HL-60 (cell line): ENCODE data around the gene HEBP2.

Source experiments
- DNase-seq, 2 experiments: peaks; one replicate each; pipeline ENCODE4 v3.0.0-alpha.2; 2010 to 2020; ENCODE audit warnings: low read depth in 1 of 2, low spot score in 1 of 2
- H3K27ac ChIP-seq: fragments of 250-450 bp; sonication (Bioruptor Pico); replicated peaks from 2 replicates; pipeline ENCODE4 v1.5.1; 2020; ENCODE audit warnings: mild to moderate bottlenecking, moderate library complexity
- H3K27me3 ChIP-seq: fragments of 250-450 bp; sonication (Bioruptor Pico); 2 replicates; pipeline ENCODE4 v1.5.1; 2021; ENCODE audit warnings: mild to moderate bottlenecking, moderate library complexity; ENCODE audit not compliant: insufficient read depth, poor library complexity, severe bottlenecking
- H3K4me3 ChIP-seq: replicated peaks from 2 replicates; pipeline ENCODE4 v1.5.1; 2011; ENCODE audit warnings: mild to moderate bottlenecking, control low read depth, low read length; ENCODE audit not compliant: insufficient read depth
- GABPA ChIP-seq: IDR thresholded peaks from 2 replicates; pipeline ENCODE4 v1.6.1; 2012; ENCODE audit warnings: low read depth
- POLR2AphosphoS5 ChIP-seq: IDR thresholded peaks from 2 replicates; pipeline ENCODE4 v1.6.1; 2012; ENCODE audit warnings: low read depth
- REST ChIP-seq: IDR thresholded peaks from 2 replicates; pipeline ENCODE4 v1.6.1; 2012; ENCODE audit warnings: low read depth; ENCODE audit not compliant: insufficient replicate concordance
- SPI1 ChIP-seq: IDR thresholded peaks from 2 replicates; pipeline ENCODE4 v1.6.1; 2012; ENCODE audit warnings: low read depth, mild to moderate bottlenecking, borderline replicate concordance
- TF ChIP-seq, protein P1 (sequence below): IDR thresholded peaks from one replicate; pipeline ENCODE4 v1.5.1; 2011; ENCODE audit warnings: low read length, control low read depth, inconsistent platforms; ENCODE audit not compliant: insufficient read depth

Gene HEBP2

GRCh38 chr6:138421089-138421488 is 17.1 kb downstream of the HEBP2 start:
- TF ChIP-seq SPI1 (no peak), REST (no peak), POLR2AphosphoS5 (no peak), GABPA (no peak)
- TF ChIP-seq, protein P1, sequence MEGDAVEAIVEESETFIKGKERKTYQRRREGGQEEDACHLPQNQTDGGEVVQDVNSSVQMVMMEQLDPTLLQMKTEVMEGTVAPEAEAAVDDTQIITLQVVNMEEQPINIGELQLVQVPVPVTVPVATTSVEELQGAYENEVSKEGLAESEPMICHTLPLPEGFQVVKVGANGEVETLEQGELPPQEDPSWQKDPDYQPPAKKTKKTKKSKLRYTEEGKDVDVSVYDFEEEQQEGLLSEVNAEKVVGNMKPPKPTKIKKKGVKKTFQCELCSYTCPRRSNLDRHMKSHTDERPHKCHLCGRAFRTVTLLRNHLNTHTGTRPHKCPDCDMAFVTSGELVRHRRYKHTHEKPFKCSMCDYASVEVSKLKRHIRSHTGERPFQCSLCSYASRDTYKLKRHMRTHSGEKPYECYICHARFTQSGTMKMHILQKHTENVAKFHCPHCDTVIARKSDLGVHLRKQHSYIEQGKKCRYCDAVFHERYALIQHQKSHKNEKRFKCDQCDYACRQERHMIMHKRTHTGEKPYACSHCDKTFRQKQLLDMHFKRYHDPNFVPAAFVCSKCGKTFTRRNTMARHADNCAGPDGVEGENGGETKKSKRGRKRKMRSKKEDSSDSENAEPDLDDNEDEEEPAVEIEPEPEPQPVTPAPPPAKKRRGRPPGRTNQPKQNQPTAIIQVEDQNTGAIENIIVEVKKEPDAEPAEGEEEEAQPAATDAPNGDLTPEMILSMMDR, result no peak
- Histone ChIP-seq H3K27me3 (no peaks in the 10 kb centered on the region), H3K27ac (no peak overlapping the region), H3K4me3 (no peak overlapping the region)
- DNase-seq, result no peak

DNA sequence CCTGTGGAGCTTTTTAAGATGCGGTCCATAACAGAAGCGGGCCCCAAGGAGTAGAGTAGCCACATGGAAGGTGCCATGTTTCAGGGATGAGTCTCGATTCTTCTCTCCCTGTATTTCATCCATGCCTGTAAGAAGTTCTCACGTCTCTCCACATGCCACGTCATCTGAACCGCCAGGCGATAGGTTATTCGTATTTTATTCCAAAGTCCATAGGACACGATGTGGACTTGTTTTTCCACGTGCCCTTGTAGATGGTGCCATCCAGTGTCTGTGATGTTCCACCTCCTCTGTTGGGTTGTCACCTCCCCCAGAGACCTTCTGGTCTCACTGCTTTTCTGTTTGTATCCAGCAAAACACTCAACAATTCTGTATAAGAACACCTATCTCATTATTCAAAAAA is 17.6 kb downstream of the HEBP2 start:
- Histone ChIP-seq H3K4me3 (no peak overlapping the region), H3K27me3 (no peaks in the 10 kb centered on the region), H3K27ac (no peak overlapping the region)
- TF ChIP-seq REST, result no peak
- no peak for TF ChIP-seq POLR2AphosphoS5
- no peak for TF ChIP-seq SPI1
- TF ChIP-seq GABPA, result no peak
- TF ChIP-seq, protein P1, result no peak
- DNase-seq, result no peak

GRCh38 chr6:138422861-138423260 is 18.8 kb downstream of the HEBP2 start:
- no peak overlapping the region for H3K4me3 ChIP-seq
- no peak for DNase-seq
- H3K27ac ChIP-seq, result peak overlapping the region; percentile 63
- TF ChIP-seq SPI1 (no peak), REST (no peak), GABPA (no peak), POLR2AphosphoS5 (no peak)
- TF ChIP-seq, protein P1, result no peak
- no peaks in the 10 kb centered on the region for H3K27me3 ChIP-seq
